Activated CD8-positive, alpha-beta memory T cell treated with anti-CD3 and anti-CD28 coated beads for 36 hours (primary cell): ENCODE measurements around the gene CABLES1. TPM values are rescaled to one million over a fixed set of nuclear protein-coding genes. Genes with fewer than 3 reads are reported as not detected.
"Not testable (repeated sequence)": the region's sequence is repeated elsewhere in the genome, so short reads cannot be mapped to it uniquely, and the experiment has no call there.

ENCODE experiments used
- CTCF ChIA-PET: fragments of 350-600 bp; sonication (Branson Sonifier 250); formaldehyde crosslinking; loops from one replicate; lab custom pipeline; 2021; ENCODE audit warnings: antibody characterized with exemption; lab: Charles Lee
- POLR2A ChIA-PET: fragments of 350-600 bp; sonication (Branson Sonifier 250); formaldehyde crosslinking; loops from one replicate; lab custom pipeline; 2021; ENCODE audit warnings: antibody characterized with exemption; lab: Charles Lee
- total RNA-seq, 2 experiments: library from RNA; stranded (reverse); gene quantifications; one replicate each; pipeline ENCODE4 v1.2.3, GENCODE V29; 2021

Gene CABLES1
- total RNA-seq, 2 experiments from 2014 or later = 5.3 to 6.0 TPM

- POLR2A ChIA-PET = no interaction called here
- CTCF ChIA-PET = no interaction called here
These were observed 135.8 kb downstream of the CABLES1 start for GRCh38 chr18:23270986-23271680.

DNA sequence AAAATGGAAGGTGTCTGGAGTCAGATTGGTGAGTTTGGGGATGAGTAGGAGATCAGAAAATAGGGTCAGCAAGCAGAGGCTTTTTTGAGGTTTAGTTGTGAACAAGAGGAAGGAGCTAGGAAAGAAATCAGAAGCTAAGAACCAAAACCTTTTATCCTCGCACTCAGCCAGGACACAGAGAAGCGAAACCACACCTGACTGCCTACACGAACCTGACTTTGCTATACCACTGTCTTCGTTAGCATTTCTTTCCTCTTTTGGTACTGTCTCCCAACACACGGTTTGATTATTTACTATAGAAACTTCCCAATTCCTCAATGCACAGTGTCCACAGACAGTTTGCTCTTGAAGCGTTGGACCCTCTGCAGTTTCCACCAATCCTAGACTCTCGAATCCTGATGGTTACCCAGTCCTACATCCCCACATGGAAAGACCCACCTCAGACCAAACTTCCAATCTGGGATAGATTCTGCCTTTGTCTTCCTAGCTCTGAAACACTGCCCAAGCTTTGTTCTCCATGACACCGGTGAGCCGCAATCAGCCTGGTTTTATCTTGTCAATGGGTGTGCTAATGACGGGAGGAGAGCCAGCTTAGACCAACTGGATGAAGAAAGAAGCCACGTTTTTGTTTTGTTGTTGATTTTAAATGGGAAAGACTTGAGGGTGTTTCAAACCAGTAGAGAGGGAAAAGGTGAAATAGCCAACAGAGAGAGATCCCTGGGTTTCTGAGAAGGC lies 137.4 kb downstream of the CABLES1 start:
- ChIA-PET CTCF (interaction anchor here (0.6 kb wide), 1 partner anchor 141 kb away, joined by 3 read pairs; no protein-coding TSS in a partner anchor), POLR2A (no interaction called here)

DNA sequence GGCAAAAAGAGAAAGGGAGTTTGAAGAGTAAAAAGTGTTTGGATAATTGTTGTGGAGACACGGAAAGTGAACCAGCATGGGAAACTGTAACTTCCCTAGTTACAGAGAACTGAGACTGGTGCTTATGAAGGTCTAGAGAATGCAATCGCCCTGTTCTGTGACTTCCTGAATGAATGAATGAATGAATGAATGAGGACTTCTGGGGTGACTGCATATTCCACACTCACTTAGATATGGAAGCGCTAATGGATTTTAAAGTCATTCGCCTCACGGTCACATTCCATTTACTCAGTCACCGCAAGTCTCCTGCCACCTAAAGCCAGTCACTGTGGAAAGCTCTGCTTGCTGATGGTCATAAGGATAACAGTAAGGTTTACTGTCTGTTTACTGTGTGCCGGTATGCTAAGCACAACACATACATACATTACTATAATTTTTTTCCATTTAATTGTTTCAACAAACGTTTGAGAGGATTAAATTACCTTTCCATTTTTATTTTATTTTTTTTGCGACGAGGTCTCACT lies 138.2 kb downstream of the CABLES1 start:
- POLR2A ChIA-PET = no interaction called here
- CTCF ChIA-PET = no interaction called here

- POLR2A ChIA-PET = no interaction called here
These were observed 139.6 kb downstream of the CABLES1 start for GRCh38 chr18:23274638-23275482.

GRCh38 chr18:23276451-23276850 lies 141.2 kb downstream of the CABLES1 start:
- POLR2A ChIA-PET = no interaction called here

More at GRCh38 chr18:23274638-23275482, 139.6 kb downstream of the CABLES1 start:
- CTCF ChIA-PET = no interaction called here

DNA sequence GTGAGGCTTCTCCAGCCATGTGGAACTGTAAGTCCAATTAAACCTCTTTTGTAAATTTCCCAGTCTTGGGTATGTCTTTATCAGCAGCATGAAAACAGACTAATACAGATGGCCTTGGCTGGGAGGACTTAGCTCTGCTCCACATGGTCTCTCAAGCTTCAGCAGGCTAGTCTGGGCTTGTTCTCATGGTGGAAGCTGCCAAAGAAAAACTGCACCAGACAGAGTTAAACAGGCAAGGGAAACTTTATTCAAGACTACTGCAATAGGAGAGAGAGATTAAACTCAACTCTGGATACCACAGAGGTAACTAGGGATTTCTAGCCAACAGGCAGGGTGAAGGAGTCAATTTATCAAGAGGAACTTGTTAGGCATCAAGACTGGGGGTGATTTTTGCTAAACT lies 142.1 kb downstream of the CABLES1 start:
- POLR2A ChIA-PET = no interaction called here

More at GRCh38 chr18:23276451-23276850, 141.2 kb downstream of the CABLES1 start:
- CTCF ChIA-PET = no interaction called here

GRCh38 chr18:23279931-23280330 lies 144.6 kb downstream of the CABLES1 start:
- CTCF ChIA-PET = no interaction called here
- POLR2A ChIA-PET = no interaction called here

More for the DNA sequence above, 142.1 kb downstream of the CABLES1 start:
- CTCF ChIA-PET = no interaction called here

GRCh38 chr18:23280844-23281243 lies 145.6 kb downstream of the CABLES1 start:
- CTCF ChIA-PET = no interaction called here

DNA sequence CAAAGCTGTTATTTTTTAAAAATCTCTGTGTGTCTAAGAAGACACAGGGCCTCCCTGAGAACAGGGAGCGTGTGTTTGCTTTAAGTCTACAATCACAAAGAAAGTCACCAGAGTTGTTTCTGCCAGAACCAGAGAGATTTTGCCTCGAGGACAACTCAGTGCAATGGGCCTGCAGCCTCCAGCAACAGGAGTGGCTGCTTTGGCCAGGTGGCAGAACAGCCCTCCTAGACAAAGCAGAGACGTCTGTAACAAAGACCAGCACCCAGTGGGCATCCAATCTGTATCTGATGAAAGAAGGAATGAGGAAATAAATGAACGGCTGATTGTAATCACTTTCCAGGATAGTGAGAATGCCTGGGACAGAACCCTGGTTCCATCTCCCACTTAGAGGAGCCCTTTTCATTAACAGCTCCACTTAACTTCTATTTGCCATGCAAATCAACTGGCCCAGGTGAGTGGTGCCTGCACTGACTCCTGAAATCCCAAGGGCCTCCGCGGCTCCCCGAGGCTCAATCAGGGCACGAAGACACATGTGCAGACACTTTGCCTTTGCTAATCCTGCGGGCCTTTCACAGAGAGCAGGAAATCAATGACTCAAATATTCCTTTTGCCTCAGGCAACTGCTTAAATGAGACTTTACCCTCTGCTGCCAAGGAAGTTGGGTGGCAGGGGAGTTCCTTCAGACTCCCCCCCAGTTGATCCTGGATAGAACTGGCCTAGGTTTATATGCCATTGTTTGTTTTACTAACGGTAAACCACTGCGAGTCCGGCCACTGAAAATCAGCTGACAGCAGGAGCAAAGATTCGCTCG lies 146.5 kb downstream of the CABLES1 start:
- CTCF ChIA-PET = no interaction called here
- POLR2A ChIA-PET = no interaction called here

More at GRCh38 chr18:23280844-23281243, 145.6 kb downstream of the CABLES1 start:
- POLR2A ChIA-PET = no interaction called here

DNA sequence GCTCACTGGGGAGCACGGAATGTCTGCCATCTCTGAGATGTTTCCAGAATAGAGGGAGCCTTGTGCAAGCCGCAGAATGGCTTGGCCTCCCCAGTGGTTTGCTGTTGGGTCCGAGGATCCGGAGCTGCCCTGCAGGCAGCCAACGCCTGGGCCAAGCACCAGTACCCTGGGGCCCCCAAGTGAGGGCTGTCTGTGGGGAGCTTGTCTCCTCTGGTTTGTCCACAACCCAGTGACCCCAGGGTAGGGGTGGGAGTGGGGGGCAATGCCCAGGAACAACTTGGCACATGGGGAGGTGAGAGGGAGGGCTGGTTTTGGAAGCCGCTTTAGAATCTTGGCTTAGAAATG lies 147.1 kb downstream of the CABLES1 start:
- POLR2A ChIA-PET = no interaction called here

GRCh38 chr18:23283916-23284430 lies 148.7 kb downstream of the CABLES1 start:
- ChIA-PET POLR2A (no interaction called here), CTCF (no interaction called here)

More for the DNA sequence above, 147.1 kb downstream of the CABLES1 start:
- CTCF ChIA-PET = no interaction called here

DNA sequence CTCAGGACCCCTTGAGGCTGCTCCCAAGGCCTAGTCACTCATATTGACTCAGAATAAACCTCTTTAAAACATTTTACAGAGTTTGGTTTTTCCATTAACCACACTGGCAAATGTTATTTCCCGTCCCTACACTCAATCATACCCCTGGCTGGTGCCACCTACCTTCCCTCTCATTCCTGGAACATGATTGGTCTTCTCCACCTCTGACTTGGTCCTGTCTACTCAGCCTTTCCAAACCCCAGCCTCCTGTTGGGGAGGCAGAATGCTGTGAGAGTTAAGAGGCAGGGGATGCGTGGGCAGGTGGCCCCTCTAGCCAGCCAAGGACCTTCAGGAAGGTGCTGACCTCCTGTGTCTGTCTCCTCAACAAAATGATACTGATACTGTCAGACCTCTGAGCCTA lies 149.3 kb downstream of the CABLES1 start:
- ChIA-PET POLR2A (no interaction called here), CTCF (no interaction called here)

DNA sequence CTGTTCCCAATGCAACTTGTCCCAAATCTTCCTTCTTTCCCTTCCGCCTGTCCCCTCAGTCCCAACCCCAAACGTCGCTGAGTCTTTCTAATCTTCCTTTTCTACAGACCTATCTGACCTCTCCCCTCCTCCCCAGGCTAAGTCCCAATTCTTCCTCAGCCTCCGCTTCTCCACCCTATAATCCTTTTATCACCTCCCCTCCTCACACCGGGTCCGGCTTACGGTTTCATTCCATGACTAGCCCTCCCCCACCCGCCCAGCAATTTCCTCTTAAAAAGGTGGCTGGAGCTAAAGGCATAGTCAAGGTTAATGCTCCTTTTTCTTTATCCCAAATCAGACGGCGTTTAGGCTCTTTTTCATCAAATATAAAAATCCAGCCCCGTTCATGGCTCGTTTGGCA lies 150.3 kb downstream of the CABLES1 start:
- POLR2A ChIA-PET, CTCF ChIA-PET: not testable (repeated sequence)

DNA sequence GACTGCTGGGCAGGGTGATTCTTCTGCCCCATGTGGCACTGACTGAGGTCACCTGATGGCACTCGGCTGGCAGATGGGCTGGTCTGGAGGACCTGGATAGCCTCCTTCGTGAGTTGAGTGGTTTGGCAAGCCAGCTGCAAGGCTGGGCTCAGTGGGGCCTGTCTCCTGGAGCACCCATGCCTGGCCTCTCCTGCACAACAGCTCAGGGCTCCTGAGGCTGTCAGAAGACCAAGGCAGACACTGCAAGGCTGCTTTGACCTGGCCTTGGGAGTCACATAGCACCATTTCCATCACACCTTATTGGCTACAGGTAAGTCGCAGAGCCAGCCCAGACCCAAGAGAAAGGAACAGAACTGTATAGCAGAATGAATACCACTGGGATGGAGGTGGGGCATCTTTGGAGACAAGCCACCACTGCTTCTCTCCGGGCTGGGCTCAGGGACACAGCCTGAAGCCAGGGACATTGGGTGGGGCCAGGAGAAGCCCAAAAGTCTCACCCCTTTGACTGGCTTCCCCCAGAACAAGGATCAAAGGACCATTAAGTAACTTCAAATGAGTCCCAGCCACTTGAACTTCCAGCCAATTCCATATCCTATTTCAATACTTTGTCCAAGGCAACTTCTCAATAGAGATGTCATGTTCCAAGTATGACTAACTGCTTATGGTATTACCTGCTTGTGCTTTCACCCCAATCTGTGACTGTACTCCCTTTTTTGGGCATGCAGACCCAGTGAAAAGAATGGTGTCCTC lies 156.3 kb downstream of the CABLES1 start:
- ChIA-PET POLR2A (no interaction called here), CTCF (no interaction called here)

GRCh38 chr18:23300231-23300805 lies 165.0 kb downstream of the CABLES1 start:
- POLR2A ChIA-PET = no interaction called here
- CTCF ChIA-PET = no interaction called here

- ChIA-PET POLR2A (no interaction called here), CTCF (no interaction called here)
These were observed 166.7 kb downstream of the CABLES1 start for GRCh38 chr18:23301972-23302371.

DNA sequence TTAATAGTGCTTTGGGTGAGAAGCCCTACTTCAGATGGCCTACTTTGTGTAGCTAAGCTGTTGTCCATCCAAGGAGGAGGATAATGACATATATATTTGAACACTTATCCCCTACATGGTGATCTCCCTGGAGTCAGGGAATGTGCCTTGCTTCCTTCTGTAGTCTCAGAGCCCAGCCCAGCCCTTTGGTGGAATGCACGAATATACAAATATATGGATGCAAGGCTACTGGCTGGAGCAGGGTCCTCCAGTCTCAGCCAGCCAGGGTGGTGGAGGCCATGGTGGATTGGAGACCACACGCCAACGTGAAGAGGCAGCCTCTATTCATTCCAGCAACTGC lies 167.2 kb downstream of the CABLES1 start:
- ChIA-PET POLR2A (no interaction called here), CTCF (no interaction called here)
